Medulla oblongata (tissue), 1 donor: ENCODE results near the gene KCNH2.

Source experiments
- DNase-seq: peaks from one replicate; pipeline ENCODE4 v3.0.0-alpha.2; 2015; ENCODE audit errors: extremely low spot score

The KCNH2 gene

DNA sequence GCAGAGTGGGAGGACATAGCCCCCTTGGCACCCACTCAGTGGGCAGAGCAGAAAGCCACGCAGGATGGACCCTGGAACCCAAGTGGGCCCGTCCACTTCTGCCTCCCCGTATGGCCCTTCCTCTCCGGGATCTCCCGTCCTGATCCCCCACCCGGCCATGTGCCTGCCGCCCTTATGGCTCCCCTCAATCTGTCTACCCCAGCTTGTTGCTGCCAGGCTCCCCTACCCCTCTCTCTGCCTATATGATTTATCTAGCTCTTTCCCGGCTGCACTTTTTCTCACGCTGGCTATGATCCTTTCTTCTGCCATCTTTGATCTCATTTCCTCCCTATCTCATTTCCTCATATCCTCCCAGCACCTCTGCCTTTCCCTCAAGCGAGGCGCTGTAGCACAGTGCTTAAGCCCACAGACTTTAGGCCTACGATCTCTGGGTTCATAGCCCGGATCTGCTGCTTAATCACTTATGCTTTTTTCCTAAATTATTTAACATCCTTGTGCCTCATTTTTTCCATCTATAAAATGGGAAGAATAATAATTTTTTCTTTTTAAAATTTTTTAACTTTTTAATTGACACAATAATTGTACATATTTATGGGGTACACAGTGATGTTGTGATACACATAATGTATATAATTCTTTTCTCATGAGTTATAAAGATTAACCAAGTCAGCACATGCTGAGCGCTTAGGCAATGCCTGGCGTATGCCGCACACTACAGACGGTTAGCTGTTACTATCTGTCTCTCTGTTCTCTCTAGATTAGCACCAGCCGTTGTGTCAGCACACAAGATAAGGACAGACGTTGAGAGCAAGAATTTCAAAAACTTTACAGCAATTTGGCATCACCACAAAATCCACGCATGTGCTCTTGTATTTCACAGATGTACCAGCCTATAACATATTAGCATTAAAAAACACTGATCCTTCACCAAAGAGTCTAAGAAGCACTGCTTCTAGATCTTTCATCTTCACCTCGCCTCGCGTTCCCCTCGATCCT lies 18.1 kb downstream of the KCNH2 start:
- no peak for DNase-seq

- DNase-seq, result no peak
Measured at GRCh38 chr7:150959081-150959480, 19.0 kb downstream of the KCNH2 start.

- DNase-seq, result no peak
Measured at GRCh38 chr7:150958597-150958996, 19.5 kb downstream of the KCNH2 start.

GRCh38 chr7:150958062-150958552 lies 20.0 kb downstream of the KCNH2 start:
- no peak for DNase-seq

GRCh38 chr7:150957133-150958020 lies 20.7 kb downstream of the KCNH2 start:
- no peak for DNase-seq

DNA sequence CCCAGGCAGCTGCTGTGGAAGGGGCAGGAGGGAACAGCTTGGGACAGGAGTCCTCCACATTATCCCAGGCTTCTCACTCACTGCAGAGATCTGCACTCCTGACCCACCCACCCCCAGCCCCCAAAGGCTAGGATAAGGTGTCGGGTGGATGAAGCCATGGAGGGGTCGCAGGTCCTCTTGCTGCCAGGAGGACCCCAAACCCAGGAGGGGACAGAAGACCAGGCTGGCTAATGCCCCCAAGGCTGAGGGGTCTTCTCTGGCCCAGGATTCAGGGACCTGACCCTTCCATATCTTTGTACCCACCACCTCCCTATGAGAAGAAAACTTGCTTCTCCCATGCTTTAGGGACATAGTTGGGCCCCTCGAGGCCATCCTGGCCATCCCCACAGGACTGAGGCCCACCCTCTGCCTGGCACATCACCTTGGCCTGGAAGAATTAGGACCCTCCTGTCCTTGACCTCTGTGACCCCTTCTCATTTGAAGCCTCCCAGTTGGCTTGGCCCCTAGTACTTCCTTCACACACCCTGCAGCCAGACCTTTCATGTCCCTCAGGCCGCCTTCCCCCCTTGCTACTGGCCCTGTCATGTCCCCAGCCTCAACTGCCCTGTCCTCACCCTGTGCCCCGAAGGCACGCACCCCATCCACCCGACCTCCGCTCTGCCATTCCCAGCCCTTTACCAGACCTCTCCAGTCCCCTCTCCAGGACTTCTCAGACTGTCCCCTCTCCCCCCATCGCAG lies 21.6 kb downstream of the KCNH2 start:
- no peak for DNase-seq

DNA sequence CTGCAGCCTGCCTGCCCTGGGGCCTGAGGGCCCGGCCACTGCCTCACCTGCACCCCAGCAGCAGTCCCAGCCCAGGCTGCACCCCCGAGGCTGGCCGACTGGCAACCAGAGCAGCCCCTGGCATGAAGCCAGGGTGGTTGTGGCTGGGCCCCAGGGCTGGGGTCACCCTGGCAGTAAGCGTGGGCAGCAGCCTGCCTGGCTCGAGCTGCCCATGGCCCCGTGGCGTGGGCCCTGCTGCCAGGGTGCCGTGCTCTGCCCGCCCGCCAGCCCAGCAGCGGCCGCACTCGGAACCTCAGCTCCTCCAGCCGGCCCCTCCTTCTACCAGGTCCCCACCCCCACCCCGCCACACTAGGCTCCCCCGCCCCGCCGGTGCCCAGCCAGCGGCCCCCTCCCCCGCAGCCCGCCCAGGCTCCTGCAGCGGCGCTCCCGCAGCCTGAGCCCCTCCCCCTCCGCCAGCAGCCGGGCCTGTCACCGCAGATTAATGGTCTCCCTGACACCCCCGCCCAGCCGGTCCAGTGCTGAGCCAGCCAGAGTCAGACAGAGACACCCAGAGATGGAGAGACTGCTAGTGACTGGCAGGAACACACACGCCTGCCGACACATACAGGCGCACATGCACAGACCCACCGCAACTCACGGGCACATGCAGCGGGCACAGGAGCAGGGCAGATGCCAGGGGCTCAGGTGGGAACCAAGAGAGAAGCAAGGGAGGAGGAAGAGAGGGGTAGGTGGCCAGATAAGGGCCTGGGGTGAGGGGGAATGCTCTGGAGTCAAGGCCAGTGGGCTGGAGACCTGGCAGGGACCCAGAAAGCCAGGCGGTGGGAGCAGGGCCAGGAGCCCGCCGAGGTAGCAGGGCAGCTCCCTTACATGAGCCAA lies 22.4 kb downstream of the KCNH2 start:
- peak; percentile 65 for DNase-seq

DNA sequence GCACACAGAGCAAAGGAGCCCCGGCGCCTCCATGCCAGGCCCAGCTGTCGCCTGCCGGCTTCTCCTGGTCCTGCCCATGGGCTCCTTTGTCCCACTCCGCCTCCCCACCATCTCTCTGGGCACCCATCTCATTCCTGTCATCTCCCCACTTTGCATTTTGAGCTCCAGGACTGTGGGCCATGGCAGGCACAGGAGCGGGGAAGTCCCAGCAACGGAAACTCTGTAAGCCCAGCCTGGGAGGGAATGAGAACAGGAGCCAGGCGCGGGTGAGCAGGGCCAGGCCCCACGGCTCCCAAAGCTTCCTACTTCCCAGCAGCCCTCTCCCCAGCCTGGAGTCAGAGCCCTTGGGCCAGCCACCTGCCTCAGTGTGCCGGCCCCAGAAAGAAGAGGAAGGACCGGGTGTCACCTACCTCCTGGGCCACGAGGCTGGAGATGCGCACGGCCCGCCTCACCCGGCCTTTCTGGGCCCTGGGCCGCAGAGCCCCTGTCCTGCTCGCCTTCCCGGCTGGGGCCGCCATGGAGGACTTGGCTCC lies 23.1 kb downstream of the KCNH2 start:
- DNase-seq, result no peak

- no peak for DNase-seq
Measured at GRCh38 chr7:150954201-150954985, 23.7 kb downstream of the KCNH2 start.

GRCh38 chr7:150953061-150953997 lies 24.8 kb downstream of the KCNH2 start:
- no peak for DNase-seq

DNA sequence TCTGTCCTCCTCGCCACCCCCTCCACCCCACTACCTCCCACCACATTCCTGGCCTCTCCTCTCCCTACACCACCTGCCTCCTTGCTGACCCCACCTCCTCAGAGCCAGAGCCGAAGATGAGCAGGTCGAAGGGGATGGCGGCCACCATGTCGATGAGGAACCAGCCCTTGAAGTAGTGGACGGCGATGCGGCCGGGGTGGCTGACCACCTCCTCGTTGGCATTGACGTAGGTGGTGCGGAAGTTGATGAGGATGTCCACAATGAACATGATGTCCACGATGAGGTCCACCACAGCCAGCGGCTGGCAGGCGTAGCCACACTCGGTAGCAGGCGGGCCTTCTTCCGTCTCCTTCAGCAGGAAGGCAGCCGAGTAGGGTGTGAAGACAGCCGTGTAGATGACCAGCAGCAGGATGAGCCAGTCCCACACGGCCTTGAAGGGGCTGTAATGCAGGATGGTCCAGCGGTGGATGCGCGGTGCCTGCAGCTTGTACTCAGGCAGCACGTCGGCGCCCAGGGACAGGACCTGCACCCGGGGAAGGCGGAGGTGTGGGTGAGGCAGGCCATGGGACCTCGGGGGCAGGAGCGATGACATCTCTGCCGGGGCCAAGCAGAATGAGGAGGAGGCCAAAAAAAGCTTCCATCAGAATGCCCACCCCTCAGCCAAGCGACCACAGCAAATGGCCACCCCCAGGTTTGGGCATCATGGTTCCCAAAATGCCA lies 25.6 kb downstream of the KCNH2 start:
- DNase-seq, result no peak

GRCh38 chr7:150951521-150951920 lies 26.6 kb downstream of the KCNH2 start:
- DNase-seq, result no peak

GRCh38 chr7:150951181-150951520 lies 27.0 kb downstream of the KCNH2 start:
- no peak for DNase-seq

GRCh38 chr7:150950496-150951180 lies 27.5 kb downstream of the KCNH2 start:
- no peak for DNase-seq

- no peak for DNase-seq
Measured at GRCh38 chr7:150949971-150950491, 28.1 kb downstream of the KCNH2 start.

- no peak for DNase-seq
Measured at GRCh38 chr7:150949564-150949963, 28.6 kb downstream of the KCNH2 start.

DNA sequence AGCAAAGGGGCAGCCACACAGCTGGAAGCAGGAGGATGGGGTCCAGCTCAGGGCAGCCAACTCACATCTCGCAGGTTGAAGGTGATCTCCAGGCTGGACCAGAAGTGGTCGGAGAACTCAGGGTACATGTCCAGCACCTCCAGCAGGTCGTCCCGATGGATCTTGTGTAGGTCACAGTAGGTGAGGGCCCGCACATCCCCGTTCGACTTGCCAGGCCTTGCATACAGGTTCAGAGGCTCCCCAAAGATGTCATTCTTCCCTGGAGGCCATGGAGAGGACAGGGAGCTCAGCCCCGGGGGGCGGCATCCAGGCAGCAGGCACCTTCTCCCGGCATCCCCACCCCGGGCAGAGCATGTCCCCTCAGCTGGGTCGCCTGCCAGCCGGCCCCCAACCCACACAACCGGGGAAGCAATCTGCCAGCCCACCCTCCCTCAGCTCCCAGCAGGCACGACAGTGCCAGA lies 29.3 kb downstream of the KCNH2 start:
- DNase-seq, result no peak
